Urinary bladder (tissue), 4 donors: Measurements from ENCODE around the gene G2E3. TPM values are rescaled to one million over a fixed set of nuclear protein-coding genes. Genes with fewer than 3 reads are reported as not detected.
"Not testable (repeated sequence)": the region's sequence is repeated elsewhere in the genome, so short reads cannot be mapped to it uniquely, and the experiment has no call there.

Experiments used
- DNase-seq: peaks from one replicate; pipeline ENCODE4 v3.0.0-alpha.2; 2015; ENCODE audit errors: extremely low spot score
- H3K27ac ChIP-seq: one replicate; pipeline ENCODE4 v1.5.1; 2013; ENCODE audit warnings: low read depth, mild to moderate bottlenecking, moderate library complexity
- H3K36me3 ChIP-seq: one replicate; pipeline ENCODE4 v1.6.1; 2013; ENCODE audit warnings: mild to moderate bottlenecking, moderate library complexity; ENCODE audit not compliant: insufficient read depth
- H3K4me1 ChIP-seq: one replicate; pipeline ENCODE4 v1.6.1; 2013; ENCODE audit warnings: mild to moderate bottlenecking, moderate library complexity; ENCODE audit not compliant: insufficient read depth
- H3K4me3 ChIP-seq: one replicate; pipeline ENCODE4 v1.5.1; 2013; ENCODE audit warnings: low read depth, low read length
- WGBS: extraction: QIAGEN DNeasy Blood & Tissue Kit; methylation state at CpG from one replicate; pipeline ENCODE4 v1.1.7; 2013; 5-methylcytosine and 5-hydroxymethylcytosine counted together
- polyA plus RNA-seq: library from polyadenylated mRNA; stranded (reverse); fragments of 200-250 nt; gene quantifications from one replicate; pipeline ENCODE4 v1.2.3, GENCODE V29; 2013
- total RNA-seq: library from RNA; depleted of rRNA; stranded (reverse); fragments of >200 nt; gene quantifications from one replicate; pipeline ENCODE4 v1.2.3, GENCODE V29; 2014
- donor health status: healthy with polysubstance abuse.
- donor health status: healthy.

G2E3 gene
- total and polyA plus RNA-seq, 2 donors, result 5.8 to 45.6 TPM

- WGBS, result 91% methylated on average over 8 of the region's 8 CpGs
- no peaks in the 10 kb centered on the region for H3K4me1 ChIP-seq
- no peak overlapping the region for H3K27ac ChIP-seq
- no peak overlapping the region for H3K4me3 ChIP-seq
- no peak for DNase-seq
- H3K36me3 ChIP-seq, result peaks cover 1% of the 10 kb centered on the region
These were observed 42.3 kb downstream of the G2E3 start for GRCh38 chr14:30600922-30601918.

DNA sequence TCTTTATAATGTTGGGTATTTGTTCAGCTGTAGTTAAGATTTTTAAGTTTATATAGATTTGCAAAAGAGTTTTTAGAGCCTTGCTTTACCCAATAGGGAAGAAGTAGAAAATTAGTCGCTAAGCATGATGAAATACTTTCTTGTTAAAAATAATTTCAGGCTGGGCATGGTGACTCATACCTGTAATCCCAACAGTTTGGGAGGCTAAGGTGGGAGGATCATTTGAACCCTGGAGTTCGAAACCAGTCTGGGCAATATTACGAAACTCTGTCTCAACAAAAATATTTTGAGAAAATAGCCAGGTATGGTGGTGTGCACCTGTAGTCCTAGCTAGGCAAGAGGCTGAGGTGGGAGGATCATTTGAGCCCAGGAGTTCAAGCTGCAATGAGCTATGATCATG is 44.4 kb downstream of the G2E3 start:
- H3K36me3 ChIP-seq, result peaks cover 1% of the 10 kb centered on the region
- H3K4me3 ChIP-seq, result no peak overlapping the region
- H3K27ac ChIP-seq, result no peak overlapping the region
- WGBS, result 97% methylated on average over 3 of the region's 3 CpGs
- DNase-seq, result no peak
- H3K4me1 ChIP-seq, result no peaks in the 10 kb centered on the region

- WGBS, result 98% methylated on average over 8 of the region's 8 CpGs
- not testable (repeated sequence) for H3K4me3 ChIP-seq, H3K4me1 ChIP-seq, DNase-seq, H3K27ac ChIP-seq, H3K36me3 ChIP-seq
These were observed 45.7 kb downstream of the G2E3 start for GRCh38 chr14:30604696-30605095.

- WGBS, result 99% methylated on average over 1 of the region's 1 CpG
- no peak for DNase-seq
- H3K4me1 ChIP-seq, result no peaks in the 10 kb centered on the region
- H3K27ac ChIP-seq, result no peak overlapping the region
- peaks cover 4% of the 10 kb centered on the region for H3K36me3 ChIP-seq
- no peak overlapping the region for H3K4me3 ChIP-seq
These were observed 48.3 kb downstream of the G2E3 start for GRCh38 chr14:30607156-30607780.

DNA sequence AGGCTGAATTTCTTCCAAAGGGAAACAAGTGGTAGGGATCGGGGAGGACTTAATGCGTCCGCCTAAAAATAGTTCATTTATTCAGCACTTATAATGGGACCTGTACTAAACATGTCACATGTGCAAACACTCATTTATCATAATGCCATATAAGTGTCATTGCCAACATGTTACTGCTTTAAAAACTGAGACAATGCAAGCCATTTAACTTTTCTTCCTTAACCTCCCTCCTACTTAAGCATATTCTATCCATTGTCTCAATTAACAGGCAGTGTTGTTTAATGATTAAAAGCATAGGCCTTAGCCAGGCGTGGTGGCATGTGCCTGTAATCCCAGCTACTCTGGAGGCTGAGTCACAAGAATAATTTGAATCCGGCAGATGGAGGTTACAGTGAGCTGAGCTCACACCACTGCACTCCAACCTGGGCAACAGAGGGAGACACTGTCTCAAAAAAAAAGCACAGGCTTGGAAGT is 49.6 kb downstream of the G2E3 start:
- WGBS, result 83% methylated on average over 5 of the region's 5 CpGs
- Histone ChIP-seq H3K36me3 (peaks cover 4% of the 10 kb centered on the region), H3K4me3 (no peak overlapping the region), H3K4me1 (no peaks in the 10 kb centered on the region), H3K27ac (no peak overlapping the region)
- no peak for DNase-seq

DNA sequence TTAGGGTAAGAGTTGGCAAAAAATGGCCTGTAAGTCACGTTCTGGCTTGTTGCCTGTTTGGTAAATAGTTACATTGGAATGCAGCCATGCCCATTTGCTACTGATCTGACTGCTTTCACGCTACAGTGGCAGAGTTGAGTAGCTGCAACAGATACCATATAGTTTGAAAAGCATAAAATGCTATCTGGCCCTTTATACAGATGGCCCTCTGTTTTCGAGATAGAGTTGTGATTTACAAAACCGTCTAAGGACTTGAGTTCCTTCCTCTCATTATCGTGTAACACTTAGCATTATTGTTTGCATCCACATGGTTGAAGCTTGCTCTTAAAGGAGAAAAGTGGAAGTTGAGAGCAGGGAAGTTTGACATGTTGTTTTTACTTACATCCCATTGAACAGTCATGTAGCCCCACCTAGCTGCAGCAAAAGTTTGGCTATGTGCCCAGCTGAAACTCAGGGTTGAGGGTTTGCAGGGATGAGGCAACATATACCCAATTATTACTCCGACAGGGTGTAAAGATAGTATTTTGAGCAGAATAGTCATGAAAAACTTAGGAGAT is 51.9 kb downstream of the G2E3 start:
- no peak overlapping the region for H3K27ac ChIP-seq
- H3K4me3 ChIP-seq, result no peak overlapping the region
- no peaks in the 10 kb centered on the region for H3K4me1 ChIP-seq
- WGBS, result 55% methylated on average over 6 of the region's 6 CpGs
- DNase-seq, result peak; percentile 43
- peaks cover 3% of the 10 kb centered on the region for H3K36me3 ChIP-seq

GRCh38 chr14:30614155-30614554 is 55.2 kb downstream of the G2E3 start:
- H3K36me3 ChIP-seq, result peaks cover 3% of the 10 kb centered on the region
- 97% methylated on average over 2 of the region's 2 CpGs for WGBS
- no peak overlapping the region for H3K4me3 ChIP-seq
- no peak overlapping the region for H3K27ac ChIP-seq
- no peaks in the 10 kb centered on the region for H3K4me1 ChIP-seq
- no peak for DNase-seq

GRCh38 chr14:30620178-30620577 is 61.2 kb downstream of the G2E3 start:
- DNase-seq, result no peak
- 72% methylated on average over 1 of the region's 1 CpG for WGBS
- Histone ChIP-seq H3K4me1 (no peaks in the 10 kb centered on the region), H3K4me3 (no peak overlapping the region), H3K36me3 (peaks cover 2% of the 10 kb centered on the region), H3K27ac (no peak overlapping the region)

DNA sequence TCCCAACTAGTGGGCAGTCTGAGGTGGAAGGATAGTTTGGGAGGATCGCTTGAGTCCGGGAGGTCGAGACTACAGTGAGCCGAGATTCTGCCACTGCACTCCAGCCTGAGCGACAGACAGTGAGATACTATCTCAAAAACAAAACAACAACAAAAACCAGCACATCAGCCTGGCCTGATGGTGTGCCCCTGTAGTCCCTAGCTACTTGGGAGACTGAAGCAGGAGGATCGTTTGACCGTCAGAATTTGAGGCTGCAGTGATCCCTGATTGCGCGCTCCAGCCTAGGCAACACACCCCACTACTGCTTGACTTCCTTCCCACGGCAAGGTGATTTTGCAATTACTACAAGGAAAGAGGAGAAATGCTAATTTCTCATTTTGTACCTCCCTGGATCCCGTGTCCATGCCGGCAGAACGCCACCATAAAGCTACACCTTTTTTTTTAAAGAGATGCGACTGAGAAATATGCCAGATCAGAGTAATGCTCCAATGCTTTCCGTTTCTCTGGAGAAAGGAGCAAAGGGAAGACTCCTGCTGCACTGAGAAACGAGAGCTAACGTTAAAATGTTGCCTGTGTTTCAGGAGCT is 62.5 kb downstream of the G2E3 start:
- peak; percentile 20 for DNase-seq
- H3K4me1 ChIP-seq, result no peaks in the 10 kb centered on the region

GRCh38 chr14:30621940-30622830 is 63.2 kb downstream of the G2E3 start, which contains the start of gene SCFD1:
Gene SCFD1, plus strand, starts transcription at chr14:30622319. Its CDS starts 20 bp downstream, at chr14:30622339.
- WGBS, result under 1% methylated on average over 35 of the region's 35 CpGs
- peak; percentile 84 for DNase-seq
- peak within 1 kb of the TSS; percentile 60 for H3K4me3 ChIP-seq
- no peaks in the 10 kb centered on the region for H3K4me1 ChIP-seq
- peaks cover 2% of the 10 kb centered on the region for H3K36me3 ChIP-seq
- H3K27ac ChIP-seq, result peak within 1 kb of the TSS; percentile 53

More for the DNA sequence above, 62.5 kb downstream of the G2E3 start:
- Histone ChIP-seq H3K36me3 (peaks cover 2% of the 10 kb centered on the region), H3K4me3 (peak overlapping the region; percentile 60), H3K27ac (no peak overlapping the region)
- WGBS, result 6% methylated on average over 17 of the region's 17 CpGs

GRCh38 chr14:30623412-30624131 is 64.6 kb downstream of the G2E3 start:
- Histone ChIP-seq H3K4me1 (no peaks in the 10 kb centered on the region), H3K36me3 (peaks cover 2% of the 10 kb centered on the region), H3K4me3 (no peak overlapping the region), H3K27ac (no peak overlapping the region)
- 68% methylated on average over 7 of the region's 7 CpGs for WGBS
- DNase-seq, result no peak

DNA sequence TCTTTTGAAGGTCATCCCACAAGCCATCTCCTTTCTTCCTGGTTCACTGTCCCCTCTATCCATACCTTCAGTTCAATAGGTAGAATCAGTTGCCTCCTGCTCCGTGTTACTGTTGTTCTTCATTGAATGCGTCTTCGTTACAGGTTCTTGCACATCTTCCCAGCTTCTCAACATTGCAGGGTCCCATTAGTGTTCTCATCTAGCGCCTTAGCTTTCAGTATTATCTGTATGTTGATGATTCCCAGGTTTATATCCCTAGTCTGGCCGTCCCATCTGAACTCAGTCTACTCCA is 65.1 kb downstream of the G2E3 start:
- H3K36me3 ChIP-seq, result peaks cover 2% of the 10 kb centered on the region
- no peak for DNase-seq
- no peak overlapping the region for H3K4me3 ChIP-seq
- H3K27ac ChIP-seq, result no peak overlapping the region
- H3K4me1 ChIP-seq, result no peaks in the 10 kb centered on the region
- WGBS, result 95% methylated on average over 5 of the region's 5 CpGs
